ENCODE data around the gene SLC2A9. TPM values are rescaled to one million over a fixed set of nuclear protein-coding genes. Genes with fewer than 3 reads are reported as not detected.
A peak's percentile ranks its signal among the peaks of the same experiment; 100 is the strongest.

SLC2A9 gene
- total RNA-seq, 1 donor = 3.2 TPM

DNA sequence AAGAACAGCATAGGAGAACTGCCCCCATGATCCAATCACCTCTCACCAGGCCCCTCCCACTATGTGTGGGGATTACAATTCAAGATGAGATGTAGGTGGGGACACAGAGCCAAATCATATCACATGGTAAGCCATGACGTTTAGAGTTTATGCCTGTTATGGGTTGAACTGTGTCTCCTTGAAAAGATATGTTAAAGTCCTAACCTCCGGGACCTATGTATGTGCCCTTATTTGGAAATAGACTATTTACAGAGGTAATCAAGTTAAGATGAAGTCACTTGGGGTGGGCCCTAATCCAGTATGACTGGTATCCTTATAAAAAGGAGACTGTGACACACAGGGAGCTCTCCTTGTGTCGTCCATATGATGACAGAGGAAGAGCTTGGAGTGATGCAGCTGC lies 25.2 kb upstream of the SLC2A9 start:
- DNase-seq (ENCODE audit: low read depth in 2 of 3, low spot score in 2 of 3) = no peak

DNA sequence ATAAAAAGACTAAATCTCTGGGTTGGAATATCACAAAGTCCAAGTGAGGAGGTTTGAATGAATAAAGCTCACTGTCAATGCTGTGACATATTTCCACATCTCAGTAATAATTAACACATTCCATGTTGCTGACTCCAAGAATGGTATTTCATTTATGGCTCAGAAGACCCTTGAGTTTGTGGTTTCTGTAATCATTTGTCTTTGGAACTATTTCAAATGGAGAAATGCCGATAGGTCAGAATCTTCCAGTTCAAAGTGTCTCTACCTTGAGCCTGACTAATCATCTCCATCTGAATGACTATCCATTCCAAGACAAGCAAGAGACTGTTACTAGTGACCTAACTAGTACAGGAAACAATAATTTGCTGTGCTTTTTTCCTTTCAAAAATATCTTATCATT lies 24.2 kb upstream of the SLC2A9 start:
- DNase-seq (ENCODE audit: low read depth in 2 of 3, low spot score in 2 of 3) = no peak

DNA sequence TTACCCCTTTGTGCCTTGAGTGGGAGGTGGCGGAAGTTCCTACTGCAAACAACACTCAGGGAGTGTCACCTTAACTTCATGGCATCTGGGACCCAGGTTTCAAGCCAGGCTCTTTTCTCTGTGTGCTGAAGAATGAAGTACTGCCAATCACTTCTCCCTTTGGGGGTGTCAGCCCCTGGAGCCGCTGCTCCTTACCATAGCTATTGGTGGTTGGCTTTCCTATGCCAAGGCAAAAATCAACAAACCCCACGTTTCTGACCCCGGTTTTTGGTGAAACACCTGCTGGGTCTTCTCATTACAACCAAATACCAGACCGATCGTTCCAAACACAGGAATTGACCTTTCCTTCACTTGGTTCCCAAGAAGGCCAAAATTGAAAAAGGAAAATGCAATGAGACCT lies 19.7 kb upstream of the SLC2A9 start:
- no peak for DNase-seq (ENCODE audit: low read depth in 2 of 3, low spot score in 2 of 3)

DNA sequence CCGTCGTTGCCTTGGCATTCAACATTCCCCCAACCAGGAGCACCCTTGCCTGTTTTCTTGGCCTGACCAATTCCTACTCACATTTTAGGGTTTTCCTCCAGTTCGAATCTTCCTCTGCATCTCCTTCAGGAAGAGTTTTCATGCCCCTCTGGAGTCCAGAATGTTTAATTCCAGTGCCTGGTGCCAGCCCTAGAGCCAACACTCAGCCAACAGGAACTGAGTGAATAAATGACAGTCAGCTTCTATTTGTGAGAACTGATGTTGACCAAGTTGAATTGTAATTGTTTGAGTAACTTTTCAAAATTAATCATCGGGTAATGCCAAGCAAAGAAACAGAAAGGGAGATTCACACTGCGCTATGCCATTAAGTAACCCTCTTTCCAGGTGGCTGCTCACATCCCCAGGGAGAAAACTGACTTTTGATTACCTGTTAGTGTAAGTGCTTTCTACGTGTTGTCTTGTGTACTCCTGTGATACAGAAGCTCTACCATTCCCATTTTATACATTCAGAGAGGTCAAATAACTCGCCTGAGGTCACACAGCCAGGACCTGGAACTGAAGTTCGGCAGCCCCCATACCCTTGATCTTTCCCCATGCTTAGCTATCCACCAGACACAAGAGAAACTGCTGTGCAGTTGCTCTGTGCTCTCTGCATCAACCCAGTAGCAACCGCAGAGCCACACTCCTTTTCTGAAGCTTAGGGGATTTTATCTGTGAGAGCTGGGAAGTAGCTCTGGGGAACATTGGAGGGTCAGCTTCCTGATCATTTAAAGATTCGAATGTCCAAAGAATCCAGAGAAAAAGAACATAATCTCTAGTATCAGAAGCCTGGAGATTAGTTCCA lies 19.0 kb upstream of the SLC2A9 start:
- DNase-seq (ENCODE audit: low read depth in 2 of 3, low spot score in 2 of 3) = no peak

DNA sequence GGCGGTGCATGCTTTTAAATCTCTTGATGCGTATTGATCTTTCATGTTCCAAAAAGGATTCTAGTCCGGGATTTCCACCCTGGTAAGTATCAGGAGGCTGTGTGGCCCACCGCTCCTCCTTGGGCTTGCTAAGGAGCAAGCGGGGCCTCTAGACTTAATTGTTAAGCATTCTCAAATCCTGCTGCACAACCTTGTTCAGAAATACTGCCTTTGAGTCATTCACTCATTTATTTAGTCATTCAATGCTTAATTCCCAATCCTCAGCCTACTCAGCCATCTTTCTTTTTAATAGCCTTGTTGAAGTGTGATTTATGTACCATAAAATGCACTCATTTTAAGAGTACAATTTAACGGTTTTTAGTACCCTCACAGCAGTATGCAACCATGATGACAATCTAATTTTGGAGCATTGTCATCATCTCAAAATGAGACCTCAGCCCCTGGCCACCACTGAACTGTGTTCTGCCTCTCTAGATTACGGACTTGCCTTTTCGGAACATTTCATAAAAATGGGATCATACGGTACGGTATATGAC lies 15.6 kb upstream of the SLC2A9 start:
- DNase-seq (ENCODE audit: low read depth in 2 of 3, low spot score in 2 of 3) = no peak

DNA sequence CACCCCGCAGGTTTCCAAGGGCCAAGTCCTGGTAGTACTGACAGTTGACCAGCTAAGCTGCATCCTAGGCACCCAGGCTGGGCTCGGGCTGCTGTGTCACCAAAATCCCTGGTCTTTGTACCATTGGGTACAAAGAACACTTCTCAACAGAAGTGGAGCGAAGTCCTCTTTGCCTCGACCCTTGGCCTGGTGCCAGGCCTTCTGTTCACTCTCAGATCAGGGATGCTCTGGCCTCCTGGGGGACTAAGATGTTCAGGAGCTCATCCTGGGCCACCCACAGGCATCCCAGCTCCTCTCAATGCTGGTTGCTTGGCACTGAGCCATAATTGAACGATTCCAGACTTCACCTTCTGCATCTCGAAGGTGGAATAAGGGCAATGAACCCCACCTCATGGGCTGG lies 13.8 kb upstream of the SLC2A9 start:
- no peak for DNase-seq (ENCODE audit: low read depth in 2 of 3, low spot score in 2 of 3)

DNA sequence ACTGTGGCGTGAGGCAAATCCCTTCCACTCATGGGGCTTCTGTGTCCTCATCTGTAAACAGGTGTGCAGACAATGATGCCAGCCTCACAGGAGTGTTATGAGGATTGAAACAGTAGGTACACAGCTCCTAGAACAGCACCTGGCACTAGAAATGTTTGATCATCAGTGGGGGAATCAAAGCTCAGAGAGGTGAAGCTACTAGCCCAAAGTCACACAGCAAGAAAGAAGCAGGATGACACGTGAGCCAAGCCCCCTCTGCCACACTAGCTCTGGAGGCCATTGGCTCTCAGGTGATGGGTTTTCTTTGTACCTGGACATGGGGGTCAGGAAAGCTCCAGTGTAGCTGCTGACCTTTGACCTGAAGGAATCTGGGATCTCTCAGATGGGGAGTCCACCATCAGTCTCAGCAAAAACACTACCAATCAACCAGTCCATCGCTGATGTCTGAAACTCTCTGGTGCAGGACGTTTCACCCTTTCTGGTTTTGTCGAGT lies 13.4 kb upstream of the SLC2A9 start:
- DNase-seq (ENCODE audit: low read depth in 2 of 3, low spot score in 2 of 3) = no peak

DNA sequence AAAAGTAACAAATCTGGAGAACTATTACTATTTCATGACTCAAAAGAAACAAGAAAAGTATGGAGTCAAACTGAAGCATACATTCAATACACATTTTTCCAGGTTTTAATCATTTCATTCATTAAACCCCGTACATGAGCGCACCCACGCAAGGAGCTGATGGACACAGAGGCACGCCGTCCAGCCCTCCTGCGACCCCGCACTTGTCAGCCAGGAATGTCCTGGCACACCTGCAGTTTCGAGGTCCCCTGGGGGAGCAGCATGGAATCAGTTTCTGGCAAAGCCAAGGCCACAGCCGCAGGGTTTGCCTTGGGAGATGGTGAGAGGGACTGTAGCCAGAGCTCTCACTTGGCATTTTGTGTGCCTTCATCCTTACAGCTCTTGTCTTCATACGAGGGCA lies 12.8 kb upstream of the SLC2A9 start:
- no peak for DNase-seq (ENCODE audit: low read depth in 2 of 3, low spot score in 2 of 3)

DNA sequence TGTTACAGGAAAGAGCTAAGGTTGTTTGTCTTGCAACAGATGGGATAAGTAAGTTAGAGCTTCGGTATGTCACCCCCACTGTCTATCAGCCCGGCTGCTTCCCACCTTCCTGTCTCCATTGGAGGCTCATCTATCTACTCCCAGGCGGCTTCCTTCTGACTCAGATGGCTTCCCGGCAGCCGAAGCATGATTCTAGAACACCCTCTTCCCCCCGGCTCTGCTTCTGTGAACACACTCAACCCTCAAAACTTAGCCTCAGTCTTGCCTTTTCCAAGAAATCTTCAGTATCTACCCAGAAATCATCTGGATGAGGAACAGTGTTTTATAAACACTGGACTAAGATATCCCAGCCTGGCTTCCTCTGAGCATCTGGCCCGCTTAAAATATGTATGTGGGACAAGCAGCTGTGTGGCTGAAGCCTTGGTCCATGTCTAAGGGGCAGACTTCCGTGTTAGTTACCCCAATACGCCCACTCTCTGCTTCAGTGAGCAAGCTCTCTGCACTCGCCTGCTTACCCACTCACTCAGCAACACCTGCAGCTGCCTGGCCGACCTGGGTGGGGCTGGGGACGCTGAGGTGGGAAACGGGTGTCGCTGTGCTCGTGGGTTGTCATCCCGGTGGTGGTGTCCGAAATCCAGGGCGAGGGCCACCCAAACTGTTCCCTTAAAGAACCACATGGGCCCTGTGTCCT lies 12.0 kb upstream of the SLC2A9 start:
- DNase-seq (ENCODE audit: low read depth in 2 of 3, low spot score in 2 of 3) = no peak

DNA sequence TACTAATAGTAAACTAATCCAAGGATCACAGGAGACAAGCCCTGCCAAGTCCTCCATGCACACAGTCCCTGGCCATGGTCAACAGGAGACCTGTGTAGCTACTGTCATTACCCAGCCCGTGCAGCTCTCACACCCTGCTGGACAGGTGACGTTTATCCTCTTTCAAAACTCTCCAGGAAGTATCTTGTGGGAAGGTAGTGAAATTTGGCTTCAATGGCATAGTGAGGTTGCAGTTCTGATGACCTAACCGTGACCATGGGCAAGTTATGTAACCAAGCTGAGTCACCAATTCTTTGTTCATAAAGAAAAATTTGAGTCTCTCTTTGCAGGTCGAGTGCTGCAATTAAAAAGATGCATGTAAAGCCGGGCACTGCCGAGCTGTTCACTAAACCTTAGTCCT lies 11.3 kb upstream of the SLC2A9 start:
- peak in 1 of 3 donors; percentile 43 for DNase-seq (ENCODE audit: low read depth in 2 of 3, low spot score in 2 of 3)

DNA sequence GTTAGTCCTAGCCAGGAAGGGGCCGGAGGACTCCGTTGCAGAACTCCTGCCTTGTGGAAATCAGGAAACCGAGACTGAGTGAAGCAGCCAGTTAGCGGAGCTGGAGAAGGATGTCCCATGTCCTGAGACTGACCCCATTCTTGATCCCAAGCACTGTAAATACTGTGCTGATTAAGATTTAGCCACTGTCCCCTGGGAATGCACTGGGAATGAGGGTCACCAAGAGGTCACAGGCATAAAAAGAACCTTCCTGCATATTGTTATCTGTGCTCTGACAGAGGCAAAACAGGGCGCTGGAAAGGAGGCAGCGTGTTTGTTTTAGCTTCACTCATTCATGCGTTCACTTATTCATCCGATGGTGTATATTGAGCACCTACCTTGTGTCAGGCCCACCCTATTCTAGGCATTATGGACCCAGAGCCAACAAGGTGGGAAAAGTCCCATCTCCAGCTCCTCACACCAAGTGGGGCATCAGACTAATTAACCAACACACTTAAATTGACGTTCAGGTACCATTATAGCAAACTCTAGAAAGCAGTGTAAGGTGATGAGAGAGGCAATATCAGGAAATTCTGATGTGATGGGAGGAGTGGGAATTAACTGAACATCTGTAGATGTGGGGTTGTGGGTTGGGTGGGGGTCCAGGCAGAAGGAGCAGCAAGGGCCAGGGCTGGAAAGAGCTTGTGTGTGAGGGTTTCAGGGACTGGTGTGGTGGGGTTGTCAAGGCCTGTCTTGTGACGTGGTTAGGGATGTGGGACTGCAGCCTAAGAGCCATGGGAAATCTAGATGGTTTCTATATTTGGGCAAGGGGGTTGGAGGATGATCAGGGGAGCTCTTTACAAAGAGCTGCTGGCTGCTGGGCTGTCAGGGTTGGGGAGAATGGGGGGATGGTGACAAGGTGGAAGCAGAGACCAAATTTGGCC lies 10.6 kb upstream of the SLC2A9 start:
- DNase-seq (ENCODE audit: low read depth in 2 of 3, low spot score in 2 of 3) = no peak

DNA sequence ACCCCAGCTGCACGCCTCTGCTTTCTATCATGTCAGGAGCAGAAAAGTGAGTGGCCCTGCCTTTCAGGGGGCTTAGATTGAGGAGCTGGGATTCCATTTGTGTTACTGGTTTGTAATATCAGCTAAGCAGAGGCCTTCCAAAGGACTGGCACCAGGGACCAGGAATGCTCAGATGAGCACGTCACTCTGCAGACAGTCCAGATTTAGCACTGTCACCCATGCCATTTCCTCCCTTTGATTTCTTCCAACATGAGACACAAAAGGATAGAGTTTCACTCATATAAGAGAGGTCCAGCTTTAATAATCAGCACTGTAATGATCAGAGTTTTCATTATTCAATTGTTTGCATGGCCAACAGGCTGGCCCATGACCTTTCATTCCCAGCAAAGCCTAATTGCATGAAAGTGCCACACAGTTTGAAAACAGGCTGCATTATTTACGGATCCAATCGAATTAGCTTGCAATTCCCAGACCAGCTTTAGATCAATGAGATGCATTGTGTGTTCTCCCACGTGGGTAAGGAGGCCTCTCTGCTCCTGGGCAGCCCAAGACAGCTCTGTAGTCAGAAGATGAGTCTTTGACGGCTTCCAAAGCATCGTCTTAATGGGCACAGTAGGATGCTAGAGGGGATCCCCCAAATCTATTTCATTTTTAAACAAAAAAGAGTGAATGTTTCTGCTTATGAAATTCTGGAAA lies 9.8 kb upstream of the SLC2A9 start:
- DNase-seq (ENCODE audit: low read depth in 2 of 3, low spot score in 2 of 3) = no peak

DNA sequence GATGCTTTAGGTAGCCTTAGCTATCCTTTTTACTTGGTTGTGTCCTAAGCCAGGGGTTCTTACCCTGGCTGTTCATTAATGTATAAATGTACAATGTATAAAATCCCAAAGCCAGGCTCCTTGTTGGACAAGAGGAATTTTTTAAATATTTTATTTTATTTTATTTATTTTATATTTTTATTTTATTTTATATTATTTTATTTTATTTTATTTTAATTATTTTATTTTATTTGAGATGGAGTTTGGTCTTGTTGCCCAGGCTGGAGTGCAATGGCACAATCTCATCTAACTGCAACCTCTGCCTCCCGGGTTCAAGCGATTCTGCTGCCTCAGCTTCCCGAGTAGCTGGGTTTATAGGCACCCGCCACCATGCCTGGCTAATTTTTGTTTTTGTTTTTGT lies 8.1 kb upstream of the SLC2A9 start:
- no peak for DNase-seq (ENCODE audit: low read depth in 2 of 3, low spot score in 2 of 3)

DNA sequence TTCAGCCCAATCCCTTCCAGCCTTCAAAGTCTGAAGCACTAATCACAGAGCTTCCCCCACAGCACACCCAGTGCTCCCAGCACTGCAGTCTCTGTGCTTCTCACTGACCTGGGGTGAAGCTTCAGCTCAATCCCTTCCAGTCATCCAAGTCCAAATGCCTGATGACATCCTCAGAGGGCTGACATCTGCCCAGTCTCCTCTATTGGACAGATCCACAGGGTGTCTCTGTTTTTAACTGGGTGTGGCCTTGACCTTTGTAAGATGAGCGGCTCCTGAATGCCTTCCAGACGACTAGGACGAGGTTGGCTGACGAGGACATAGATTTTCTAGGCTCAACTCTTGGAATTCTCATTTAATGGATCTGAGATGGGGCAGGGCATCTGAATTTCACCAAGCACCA lies 7.6 kb upstream of the SLC2A9 start:
- DNase-seq (ENCODE audit: low read depth in 2 of 3, low spot score in 2 of 3) = no peak

DNA sequence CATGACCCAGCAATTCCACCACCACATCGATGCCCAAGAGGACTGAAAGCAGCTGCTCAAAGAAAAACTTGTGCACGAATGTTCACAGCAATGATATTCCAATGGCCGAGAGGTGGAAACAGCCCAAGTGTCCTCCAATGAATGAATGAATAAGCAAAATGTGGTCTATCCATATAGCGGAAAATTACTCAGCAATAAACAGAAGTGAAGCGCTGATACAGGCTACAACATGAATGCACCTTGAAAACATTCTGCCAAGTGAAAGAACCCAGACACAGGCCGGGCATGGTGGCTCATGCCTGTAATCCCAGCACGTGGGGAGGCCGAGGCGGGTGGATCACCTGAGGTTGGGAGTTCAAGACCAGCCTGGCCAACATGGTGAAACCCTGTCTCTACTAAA lies 5.2 kb upstream of the SLC2A9 start:
- no peak for DNase-seq (ENCODE audit: low read depth in 2 of 3, low spot score in 2 of 3)

DNA sequence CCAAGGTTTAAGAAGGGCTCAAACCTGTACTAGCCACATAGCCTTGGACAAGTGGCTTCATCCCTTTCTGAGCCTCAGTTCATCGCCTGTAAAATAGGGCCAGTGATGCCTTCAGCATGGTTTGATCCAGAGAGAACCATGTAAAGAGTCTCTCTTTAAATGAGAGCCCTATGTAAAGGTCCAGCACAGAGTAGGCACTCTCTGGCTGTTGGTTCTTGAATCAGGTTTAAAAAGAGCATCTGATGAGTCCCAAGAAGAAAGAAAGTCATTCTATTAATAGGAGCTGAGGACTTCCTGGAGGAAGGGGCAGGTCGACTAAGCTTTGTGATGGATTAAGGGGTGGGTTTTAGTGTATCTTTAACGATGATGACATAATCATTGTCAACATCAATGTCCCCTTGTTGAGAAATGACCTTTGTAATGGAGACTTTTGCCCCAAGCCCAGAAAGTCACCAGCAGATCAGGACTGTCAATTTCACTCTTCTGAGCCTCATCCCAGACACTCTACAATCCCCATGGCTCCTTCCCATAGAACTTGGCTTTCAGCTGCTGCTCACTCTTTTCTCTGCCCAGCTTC lies 4.0 kb upstream of the SLC2A9 start:
- no peak for DNase-seq (ENCODE audit: low read depth in 2 of 3, low spot score in 2 of 3)

DNA sequence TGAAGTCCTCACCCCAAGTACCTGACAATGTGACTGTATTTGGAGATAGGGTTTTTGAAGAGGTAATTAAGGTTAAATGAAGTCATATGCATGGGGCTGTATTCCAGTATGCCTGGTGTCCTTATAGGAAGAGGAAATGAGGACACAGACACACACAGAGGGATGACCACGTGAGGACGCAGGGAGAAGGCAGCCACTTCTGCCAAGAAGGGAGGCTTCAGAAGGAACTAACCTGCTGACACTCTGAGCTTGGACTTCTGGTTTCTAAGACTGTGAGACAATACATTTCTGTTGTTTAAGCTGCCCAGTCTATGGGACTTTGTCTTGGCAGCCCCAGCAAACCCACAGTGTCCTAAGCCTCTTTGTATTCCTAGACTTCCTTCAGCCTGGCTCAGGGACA lies 3.0 kb upstream of the SLC2A9 start:
- no peak for DNase-seq (ENCODE audit: low read depth in 2 of 3, low spot score in 2 of 3)

DNA sequence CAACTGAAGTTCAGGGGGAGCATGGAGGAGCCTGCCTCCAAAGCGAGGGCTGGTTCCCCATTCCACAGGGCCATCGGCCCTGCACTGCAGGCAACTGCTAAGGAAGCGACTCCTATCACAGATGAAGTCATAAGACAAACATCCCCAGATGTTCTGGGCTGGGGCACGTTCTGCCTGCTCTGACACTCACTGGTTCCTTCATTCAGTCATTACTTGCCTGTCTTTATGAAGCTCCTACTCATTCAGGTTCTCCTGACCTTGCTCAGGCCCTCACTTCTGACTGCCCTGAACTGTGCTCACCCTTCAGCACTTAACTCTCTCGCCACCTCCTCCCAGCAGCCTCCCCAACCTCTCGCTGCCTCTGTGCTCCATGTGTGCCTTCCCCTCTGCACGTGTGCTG lies 2.5 kb upstream of the SLC2A9 start:
- no peak for DNase-seq (ENCODE audit: low read depth in 2 of 3, low spot score in 2 of 3)

DNA sequence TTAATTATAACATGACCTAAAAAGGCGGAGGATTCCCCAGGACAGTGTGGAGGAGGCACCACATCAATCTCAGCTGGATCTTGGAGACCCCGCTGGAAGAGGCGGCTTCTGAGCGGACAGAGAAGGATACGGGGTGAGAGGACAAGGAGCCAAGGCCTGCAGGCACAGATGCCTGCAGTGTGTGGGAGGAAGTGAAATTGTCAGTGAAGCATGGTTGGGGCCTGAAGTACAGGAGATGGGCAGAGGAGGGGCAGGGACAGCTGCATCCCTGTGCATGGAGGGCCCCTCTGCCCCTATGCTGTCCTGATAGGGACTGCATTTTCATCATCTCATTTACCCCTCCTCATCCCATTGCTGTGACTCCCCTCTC lies 1.7 kb upstream of the SLC2A9 start:
- DNase-seq (ENCODE audit: low read depth in 2 of 3, low spot score in 2 of 3) = no peak

Measured in hematopoietic multipotent progenitor cell (in vitro differentiated cells).